DMS153 treated with DMSO at 0.1 percent for 48 hours (cell line): ENCODE measurements around the gene ELOF1.
A peak's percentile ranks its signal among the peaks of the same experiment; 100 is the strongest.

Experiments
- DNase-seq: peaks from one replicate; lab custom pipeline; 2025; ENCODE audit not compliant: unreplicated experiment; lab: John Stamatoyannopoulos, UW

The ELOF1 gene

DNA sequence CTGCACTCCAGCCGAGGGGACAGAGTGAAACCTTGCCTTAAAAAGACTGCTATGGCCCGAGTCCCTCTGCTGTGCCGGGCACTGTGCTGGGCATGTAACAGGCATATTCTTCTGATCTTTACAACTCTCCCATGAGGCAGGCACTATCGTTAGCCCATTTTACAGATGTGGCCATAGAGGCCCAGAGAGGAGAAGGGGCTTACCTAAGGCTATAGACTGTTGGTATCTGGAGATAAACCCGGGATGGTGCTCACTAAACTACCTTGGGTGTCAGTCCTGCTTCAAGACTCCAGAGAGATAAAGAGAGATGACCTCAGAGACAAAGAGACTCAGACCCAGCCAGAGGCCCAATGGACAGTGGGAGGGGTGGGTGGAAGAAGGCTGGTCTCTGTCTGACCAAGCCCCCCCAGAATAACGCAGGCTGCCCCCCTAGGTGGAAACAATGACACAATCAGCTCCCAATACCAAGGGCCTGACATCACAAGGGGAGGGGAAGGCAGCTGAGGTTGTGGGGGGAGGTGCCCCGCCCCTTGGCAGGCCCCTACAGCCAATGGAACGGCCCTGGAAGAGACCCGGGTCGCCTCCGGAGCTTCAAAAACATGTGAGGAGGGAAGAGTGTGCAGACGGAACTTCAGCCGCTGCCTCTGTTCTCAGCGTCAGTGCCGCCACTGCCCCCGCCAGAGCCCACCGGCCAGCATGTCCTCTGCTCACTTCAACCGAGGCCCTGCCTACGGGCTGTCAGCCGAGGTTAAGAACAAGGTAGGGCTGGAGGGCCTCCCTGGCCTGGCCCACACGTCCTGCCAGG is 20.6 kb downstream of the ELOF1 start, which contains the start of gene CNN1:
Gene CNN1, plus strand, starts transcription at position 620 of the 805 bp plus-strand sequence. Its CDS starts 77 bp downstream, at position 697.
- DNase-seq: no peak

DNA sequence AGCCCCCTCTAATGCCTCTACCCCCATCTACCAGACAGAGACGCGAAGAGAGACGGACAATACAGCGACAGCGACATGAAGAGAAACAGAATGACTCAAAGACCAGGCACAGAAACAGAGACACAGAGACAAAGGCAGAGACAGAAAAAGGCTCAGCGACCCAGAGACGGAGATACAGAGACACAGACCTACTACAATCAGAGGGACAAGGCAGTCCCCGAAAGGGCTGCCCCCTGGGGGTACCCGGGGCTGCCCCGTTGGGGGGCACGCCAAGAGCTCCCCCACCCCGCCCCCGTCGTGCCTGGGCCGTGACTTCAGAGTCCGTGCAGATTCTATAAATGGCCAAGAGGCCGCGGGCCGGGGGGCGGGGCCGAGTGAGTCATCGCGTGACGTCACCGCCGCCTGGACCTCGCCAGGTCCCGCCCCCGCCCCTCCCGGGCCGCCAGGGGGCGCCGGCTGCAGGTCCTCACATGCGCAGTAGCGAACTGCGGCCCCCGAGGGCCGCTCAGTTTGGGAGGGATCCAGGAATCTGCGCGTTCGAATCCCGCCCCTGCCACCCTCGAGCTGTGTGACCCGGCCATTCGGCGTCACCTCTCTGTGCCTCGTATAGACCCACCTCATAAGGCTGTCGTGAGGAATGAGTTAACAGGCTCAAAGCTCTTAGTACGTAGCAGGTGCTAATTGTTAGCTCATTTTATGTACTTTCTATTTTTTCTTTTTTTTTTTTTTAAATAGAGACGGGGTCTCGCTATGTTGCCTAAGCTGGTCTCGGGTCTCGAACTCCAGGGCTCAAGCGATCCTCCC is 23.0 kb downstream of the ELOF1 start:
- peak; percentile 34 for DNase-seq

DNA sequence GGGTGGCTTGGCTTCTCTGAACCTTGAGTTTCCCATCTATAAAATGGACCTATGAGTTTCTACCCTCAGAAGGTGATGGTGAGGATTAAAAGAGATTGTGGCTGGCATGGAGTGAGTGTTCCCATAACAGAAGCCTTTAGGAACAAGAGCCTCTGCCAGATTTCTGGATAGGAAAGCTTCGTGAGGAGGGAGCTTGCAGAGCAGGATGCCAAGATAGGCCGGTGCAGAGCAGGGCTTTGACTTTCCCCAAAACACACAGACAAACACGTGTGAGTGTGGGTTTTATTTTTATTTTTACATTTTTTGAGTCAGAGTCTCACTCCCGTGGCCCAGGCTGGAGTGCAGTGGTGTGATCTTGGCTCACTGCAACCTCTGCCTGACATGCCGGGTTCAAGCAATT is 24.1 kb downstream of the ELOF1 start:
- DNase-seq: no peak

DNA sequence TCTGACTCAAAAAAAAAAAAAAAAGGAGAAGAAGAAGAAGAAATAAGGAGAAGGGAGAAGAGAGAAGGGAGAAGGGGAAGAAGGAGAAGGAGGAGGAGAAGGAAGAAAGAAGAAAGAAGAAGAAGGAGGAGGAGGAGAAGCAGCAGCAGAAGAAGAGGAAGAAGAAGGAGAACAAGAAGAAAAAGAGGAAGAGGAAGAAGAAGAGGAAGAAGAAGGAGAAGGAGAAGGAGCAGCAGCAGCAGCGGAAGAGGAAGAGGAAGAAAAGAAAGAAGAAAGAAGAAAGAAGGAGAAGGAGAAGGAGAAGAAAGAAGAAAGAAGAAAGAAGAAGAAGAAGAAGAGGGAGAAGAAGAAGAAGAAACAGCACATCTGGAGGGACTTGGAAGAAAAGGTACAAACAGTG is 24.5 kb downstream of the ELOF1 start:
- no peak for DNase-seq

DNA sequence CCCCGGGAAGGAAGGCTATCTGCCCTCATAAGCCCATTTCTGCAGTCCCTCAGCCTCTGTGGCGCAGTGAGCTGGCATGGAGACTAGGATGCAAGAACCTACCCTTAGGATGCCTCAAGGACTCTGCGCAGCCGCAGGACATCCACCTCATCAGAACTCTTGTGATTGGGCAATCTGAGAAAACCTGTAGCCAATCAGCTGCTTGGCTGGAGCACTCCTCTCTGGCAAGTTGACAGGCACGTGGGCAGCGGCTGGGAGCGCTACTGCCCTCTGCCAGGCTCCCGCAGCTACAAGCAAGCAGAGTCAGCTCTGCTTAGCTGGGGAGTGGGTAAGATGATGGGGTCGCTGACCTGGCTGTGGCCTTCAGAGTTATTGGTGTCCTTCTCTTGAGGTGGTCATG is 28.6 kb downstream of the ELOF1 start:
- DNase-seq: peak; percentile 56

DNA sequence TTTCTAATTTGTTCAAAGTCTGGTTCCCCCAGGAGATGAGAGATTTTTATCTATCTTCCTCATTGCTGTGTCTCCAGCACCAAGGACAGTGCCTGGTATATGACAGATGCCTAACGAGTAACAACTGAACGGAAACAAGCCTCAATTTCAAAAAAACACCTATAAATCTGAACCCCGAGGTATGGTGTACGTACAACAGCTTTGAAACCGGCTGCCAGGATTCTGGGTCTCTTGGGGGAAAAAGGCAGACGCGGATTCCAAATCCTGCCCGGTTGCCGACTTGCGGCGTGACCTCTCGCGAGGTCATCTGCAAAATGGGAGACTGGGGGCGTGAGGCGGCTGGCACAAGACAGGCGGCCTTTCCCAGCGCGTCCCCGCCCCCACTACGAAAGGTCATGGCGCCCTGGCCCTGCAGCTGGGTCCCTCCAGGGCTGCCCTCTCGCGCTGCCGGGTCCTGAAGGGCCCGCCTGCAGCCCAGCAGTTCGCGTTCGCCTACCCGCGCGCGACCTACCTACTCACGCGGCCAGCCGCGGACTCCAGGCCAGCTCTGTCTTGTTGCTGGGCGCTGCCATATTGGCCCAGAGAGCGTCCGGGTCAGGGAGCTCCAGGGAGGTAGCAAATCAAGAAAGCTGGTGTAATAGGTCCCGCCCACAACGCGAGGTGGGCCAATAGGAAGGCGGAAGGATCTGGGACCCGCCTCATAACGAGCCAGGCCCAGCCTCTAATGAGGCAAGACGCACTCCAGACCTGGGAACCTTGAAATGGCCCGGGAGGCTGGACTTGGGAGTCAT is 30.3 kb downstream of the ELOF1 start, which contains the start of gene ECSIT:
Gene ECSIT, minus strand, starts transcription at position 584 of the 791 bp plus-strand sequence. CDS start 9,964 bp downstream, outside the sequence.
- peak; percentile 92 for DNase-seq

DNA sequence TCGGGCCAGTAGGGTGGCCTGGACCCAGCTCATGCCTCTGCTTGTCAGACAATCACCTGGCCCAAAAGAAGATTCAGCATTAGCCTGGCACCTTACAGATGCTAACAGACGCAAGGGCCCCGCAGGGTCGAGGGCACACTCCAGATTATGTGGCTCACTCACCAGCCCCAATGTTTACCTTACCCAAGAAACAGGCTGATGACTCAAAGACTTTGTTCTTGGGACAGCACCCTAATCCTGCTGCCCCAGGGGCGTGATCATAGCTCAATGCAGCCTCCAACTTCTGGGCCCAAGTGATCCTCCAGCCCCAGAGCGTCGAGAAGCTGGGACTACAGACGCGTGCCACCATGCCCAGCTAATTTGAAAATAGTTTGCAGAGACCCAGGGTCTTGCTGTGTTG is 39.9 kb downstream of the ELOF1 start:
- no peak for DNase-seq

DNA sequence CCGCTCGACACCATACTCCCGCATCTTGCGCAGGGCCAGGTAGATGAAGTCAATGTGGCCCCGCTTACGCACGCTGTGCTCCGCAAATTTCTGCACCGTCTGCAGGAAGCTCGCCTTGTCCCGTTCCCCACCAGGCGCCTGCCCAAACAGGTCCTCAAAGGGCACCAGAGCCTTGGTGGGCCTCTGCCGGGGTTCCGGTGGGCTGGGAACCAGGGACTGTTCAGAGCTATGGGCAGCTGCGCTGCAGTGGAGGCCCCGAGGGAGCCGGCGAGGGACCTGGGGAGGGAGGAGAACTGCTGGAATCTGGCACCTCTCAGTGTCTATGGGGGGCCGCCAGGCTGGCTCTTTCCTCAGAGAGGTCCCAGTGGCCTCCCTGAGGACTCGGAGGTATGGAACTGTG is 45.1 kb downstream of the ELOF1 start:
- no peak for DNase-seq

DNA sequence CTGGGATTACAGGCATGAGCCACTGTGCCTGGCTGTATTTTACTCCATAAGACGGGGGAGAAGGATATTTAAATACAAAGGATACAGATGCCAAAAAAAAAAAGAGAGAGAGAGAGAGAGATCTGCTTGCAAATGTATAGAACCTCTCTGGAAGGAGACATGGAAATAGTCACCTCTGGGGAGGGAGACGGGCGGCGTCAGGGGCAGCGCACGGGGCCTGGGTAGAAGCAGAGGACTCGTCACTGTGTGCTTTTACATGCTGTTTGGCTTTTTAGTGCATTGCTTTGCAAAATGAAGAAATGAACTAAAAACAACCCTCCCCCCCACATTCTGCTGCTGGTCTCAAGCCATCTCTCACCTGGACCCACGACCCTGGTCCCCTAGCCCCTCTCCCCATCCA is 48.6 kb downstream of the ELOF1 start:
- no peak for DNase-seq

DNA sequence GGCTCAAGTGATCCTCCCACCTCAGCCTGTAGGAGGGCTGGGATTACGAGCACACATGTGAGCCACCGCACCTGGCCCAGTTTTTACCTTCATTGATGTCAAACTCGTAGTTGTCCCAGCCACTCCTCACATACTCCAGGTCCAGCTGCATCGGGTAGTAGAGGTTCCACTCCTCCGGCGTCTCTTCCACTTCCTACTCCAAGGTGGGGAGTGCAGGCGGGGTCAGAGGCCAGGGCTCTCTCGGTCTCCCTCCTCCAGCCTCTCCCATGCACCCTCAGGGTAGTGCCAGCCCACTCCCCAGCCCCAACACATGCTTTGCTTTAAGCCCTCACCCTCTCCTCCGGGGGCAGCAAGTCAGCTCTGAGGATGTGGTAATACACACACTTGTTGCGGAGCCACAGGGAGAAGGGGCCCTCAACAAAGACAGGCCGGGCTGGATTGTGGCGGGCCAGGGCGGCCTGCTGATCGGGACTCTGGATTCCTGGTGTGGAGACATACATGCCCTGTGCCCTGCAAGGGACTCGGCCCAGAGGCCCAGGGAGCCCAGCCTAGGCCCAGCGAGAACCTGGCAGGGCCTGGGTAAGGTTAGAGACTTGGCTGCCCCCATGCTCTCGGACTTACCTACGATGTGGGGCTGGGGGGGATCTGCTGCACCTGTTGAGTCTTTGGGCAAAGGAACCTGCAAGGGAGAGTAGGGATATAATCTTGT is 51.5 kb downstream of the ELOF1 start:
- no peak for DNase-seq

DNA sequence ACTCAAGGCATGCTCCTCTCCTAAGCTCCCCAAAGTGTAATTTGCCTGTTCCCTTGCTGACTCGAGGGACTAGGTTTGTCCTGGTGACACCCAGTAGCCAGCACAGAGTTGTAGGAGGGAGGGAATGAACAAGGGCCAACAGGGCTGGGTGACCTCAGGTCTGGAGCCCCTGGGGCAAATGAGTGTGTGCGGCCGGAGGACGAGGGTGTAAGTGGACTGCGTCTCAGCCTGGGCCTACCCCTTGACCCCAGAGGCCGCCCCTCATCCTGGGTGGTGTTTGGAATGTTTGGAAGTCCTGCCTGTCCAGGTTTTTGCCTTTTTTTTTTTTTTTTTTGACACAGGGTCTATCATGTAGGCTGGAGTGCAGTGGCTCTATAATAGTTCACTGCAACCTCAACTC is 52.1 kb downstream of the ELOF1 start:
- no peak for DNase-seq

DNA sequence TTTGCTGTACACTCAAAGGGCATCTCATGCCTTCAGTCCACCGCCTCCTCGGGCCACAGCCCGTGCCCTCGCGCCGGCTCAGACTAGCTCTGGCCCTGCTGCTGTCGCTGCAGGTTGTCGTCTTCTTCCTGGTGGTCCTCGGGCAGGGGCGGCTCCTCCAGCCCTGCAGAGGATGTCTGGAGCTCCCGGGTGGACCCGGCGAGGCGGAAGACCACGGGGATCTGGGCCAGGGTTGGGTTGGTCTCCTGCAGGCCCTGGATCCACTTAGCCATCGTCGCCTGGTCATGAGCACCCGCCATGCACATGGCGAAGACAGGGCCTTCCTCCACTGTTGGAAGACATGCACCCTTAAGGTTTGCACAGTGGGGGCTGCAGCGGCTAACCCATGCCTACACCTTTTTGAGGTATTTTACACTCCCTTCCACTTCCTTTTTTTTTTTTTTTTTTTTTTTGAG is 52.9 kb downstream of the ELOF1 start:
- no peak for DNase-seq

DNA sequence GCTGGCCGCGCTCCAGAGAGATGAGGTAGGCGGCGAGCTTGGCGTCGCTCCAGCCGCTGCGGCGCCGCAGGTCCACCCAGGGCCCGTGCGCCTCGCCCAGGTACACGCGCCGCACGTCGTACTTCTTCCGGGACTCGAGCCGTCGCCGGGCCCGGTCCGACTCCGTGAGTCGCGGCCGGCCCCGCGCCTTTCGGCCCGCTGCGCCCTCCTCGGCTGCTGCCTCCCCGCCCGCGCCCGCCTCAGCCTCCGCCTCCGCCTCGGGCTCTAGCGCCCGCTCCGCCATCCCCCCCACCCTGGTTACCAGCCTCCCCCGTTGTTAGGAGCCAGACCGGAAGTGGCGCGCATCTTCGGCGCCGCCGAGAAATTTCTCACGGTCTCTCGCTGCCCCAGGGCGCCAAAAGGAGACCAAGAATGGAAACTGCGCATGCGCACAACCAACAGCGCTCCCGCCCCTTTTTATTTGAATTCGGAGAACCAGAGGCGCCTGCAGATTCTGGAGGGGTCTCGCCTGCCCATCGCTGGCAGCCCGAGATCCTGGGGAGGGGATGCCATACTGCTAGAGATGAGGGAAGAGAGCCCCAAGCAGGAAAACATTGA is 53.4 kb downstream of the ELOF1 start, which contains the start of gene ZNF653:
Gene ZNF653, minus strand, starts transcription at position 336 of the 597 bp plus-strand sequence. Its CDS starts 53 bp downstream, at position 283.
- peak; percentile 97 for DNase-seq

DNA sequence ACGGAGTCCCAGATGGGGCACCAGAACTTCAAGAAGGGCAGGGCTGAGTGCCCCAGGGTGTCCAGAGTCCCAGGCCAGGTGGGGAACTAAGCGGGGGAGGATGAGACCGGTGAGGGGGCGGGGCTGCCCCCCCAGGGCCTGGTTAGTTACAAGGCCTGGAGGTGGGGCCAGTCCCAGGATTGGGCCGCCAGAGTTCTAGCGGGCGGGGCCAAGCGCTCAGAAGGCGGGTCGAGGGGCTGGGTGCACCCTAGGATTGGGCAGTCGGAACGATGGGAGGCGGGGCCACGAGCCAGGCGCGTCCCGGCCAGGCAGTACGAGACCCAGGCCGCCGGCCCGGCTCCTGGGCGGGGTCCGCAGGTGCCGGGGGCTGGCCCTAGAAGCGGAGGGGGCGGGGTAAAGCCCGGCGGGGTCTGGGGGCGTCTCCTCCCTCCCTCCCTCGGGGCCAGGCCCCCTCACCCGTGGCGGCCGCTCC is 54.0 kb downstream of the ELOF1 start:
- DNase-seq: peak; percentile 96

DNA sequence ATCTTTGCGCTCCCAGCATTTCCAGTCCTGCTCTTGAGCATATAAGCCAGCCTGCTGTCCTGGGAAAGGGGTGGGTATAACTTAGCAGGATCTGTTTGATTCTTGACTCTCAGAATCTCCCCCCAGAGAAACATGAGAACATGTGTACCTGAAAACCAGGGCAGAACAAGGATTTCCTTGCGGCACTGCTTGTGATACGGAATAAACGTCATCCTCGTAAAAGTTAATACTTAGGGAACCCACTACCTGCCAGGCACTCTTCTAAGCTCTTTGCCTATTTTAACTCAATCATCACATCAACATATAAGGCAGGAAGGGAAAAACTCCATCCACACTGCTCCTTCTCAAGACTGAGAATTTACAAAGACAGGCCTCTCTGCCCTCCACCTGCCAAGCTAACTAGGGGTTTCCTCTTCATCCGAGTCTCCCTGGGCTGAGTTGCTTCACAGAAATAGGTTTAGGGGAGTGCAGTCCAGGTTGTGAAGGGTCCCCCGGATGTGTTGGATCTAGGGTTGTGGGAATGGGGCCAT is 54.5 kb downstream of the ELOF1 start:
- DNase-seq: no peak
